Measurements from ENCODE around the gene RANBP3.
"Not testable (repeated sequence)": the region's sequence is repeated elsewhere in the genome, so short reads cannot be mapped to it uniquely, and the experiment has no call there.

The RANBP3 gene

GRCh38 chr19:5987077-5987818 lies 9.3 kb upstream of the RANBP3 start:
- DNase-seq (ENCODE audit: low read depth in 2 of 2) = peak; percentile 52 to 58

- DNase-seq (ENCODE audit: low read depth in 2 of 2) = not testable (repeated sequence)
Observed at GRCh38 chr19:5985837-5986236, 7.9 kb upstream of the RANBP3 start.

- DNase-seq (ENCODE audit: low read depth in 2 of 2) = no peak
Observed at GRCh38 chr19:5985098-5985783, 7.3 kb upstream of the RANBP3 start.

GRCh38 chr19:5984600-5984999 lies 6.7 kb upstream of the RANBP3 start:
- DNase-seq (ENCODE audit: low read depth in 2 of 2) = no peak

- DNase-seq (ENCODE audit: low read depth in 2 of 2) = no peak
Observed at GRCh38 chr19:5983367-5983955, 5.5 kb upstream of the RANBP3 start.

GRCh38 chr19:5978606-5979552 lies 939 bp upstream of the RANBP3 start:
- no peak for DNase-seq (ENCODE audit: low read depth in 2 of 2)

- no peak for DNase-seq (ENCODE audit: low read depth in 2 of 2)
Observed at GRCh38 chr19:5977222-5977784, 637 bp downstream of the RANBP3 start.

- DNase-seq (ENCODE audit: low read depth in 2 of 2) = no peak
Observed at GRCh38 chr19:5976768-5977167, 1.2 kb downstream of the RANBP3 start.

GRCh38 chr19:5975388-5975728 lies 2.6 kb downstream of the RANBP3 start:
- DNase-seq (ENCODE audit: low read depth in 2 of 2) = no peak

GRCh38 chr19:5974721-5975387 lies 3.1 kb downstream of the RANBP3 start:
- peak in 1 of 2 donors; percentile 17 for DNase-seq (ENCODE audit: low read depth in 2 of 2)

GRCh38 chr19:5973867-5974635 lies 3.9 kb downstream of the RANBP3 start:
- no peak for DNase-seq (ENCODE audit: low read depth in 2 of 2)

GRCh38 chr19:5973376-5973775 lies 4.6 kb downstream of the RANBP3 start:
- DNase-seq (ENCODE audit: low read depth in 2 of 2) = no peak

GRCh38 chr19:5972355-5972731 lies 5.6 kb downstream of the RANBP3 start:
- DNase-seq (ENCODE audit: low read depth in 2 of 2) = no peak

- DNase-seq (ENCODE audit: low read depth in 2 of 2) = no peak
Observed at GRCh38 chr19:5971714-5972354, 6.1 kb downstream of the RANBP3 start.

GRCh38 chr19:5969476-5969875 lies 8.5 kb downstream of the RANBP3 start:
- DNase-seq (ENCODE audit: low read depth in 2 of 2) = no peak

GRCh38 chr19:5968431-5969373 lies 9.2 kb downstream of the RANBP3 start:
- DNase-seq (ENCODE audit: low read depth in 2 of 2) = no peak

GRCh38 chr19:5967994-5968430 lies 9.9 kb downstream of the RANBP3 start:
- no peak for DNase-seq (ENCODE audit: low read depth in 2 of 2)

- no peak for DNase-seq (ENCODE audit: low read depth in 2 of 2)
Observed at GRCh38 chr19:5967571-5967970, 10.4 kb downstream of the RANBP3 start.

- DNase-seq (ENCODE audit: low read depth in 2 of 2) = no peak
Observed at GRCh38 chr19:5966941-5967340, 11.0 kb downstream of the RANBP3 start.
